Activated naive CD4-positive, alpha-beta T cell treated with anti-CD3 and anti-CD28 coated beads, Interleukin-2, amount 50 U/mL, for 72 hours (primary cell): ENCODE results near the gene SESTD1. TPM values are rescaled to one million over a fixed set of nuclear protein-coding genes. Genes with fewer than 3 reads are reported as not detected.

Experiments
- ATAC-seq, 2 donors: fragments of 150-1000 bp; cut with Tn5 transposase; 2 replicates each; pipeline ENCODE4 v1.10.0; 2021; ENCODE audit warnings: mild to moderate bottlenecking in 2 of 2, moderate library complexity in 2 of 2
- DNase-seq, 2 donors: peaks; one replicate each; pipeline ENCODE4 v3.0.0; 2021 to 2022; ENCODE audit warnings: low spot score in 2 of 2
- H3K27ac Mint-ChIP-seq, 2 donors: one replicate each; pipeline ENCODE4 v1.8.0; 2022; ENCODE audit warnings: mild to moderate bottlenecking in 2 of 2, mixed read lengths in 2 of 2
- H3K36me3 Mint-ChIP-seq, 2 donors: one replicate each; pipeline ENCODE4 v1.8.0; 2022; ENCODE audit warnings: mixed read lengths in 2 of 2
- H3K9me3 Mint-ChIP-seq, 2 donors: one replicate each; pipeline ENCODE4 v1.8.0; 2022; ENCODE audit warnings: mixed read lengths in 2 of 2
- total RNA-seq, 2 donors: library from RNA; stranded (reverse); gene quantifications; one replicate each; pipeline ENCODE4 v1.2.3, GENCODE V29; 2022

SESTD1 gene
- total RNA-seq, 2 donors from 2014 or later, result 15.4 to 16.0 TPM

GRCh38 chr2:179180242-179180641 lies 84.4 kb downstream of the SESTD1 start:
- ATAC-seq (no peak), DNase-seq (no peak)
- no peak overlapping the region for H3K27ac Mint-ChIP-seq
- no peaks in the 10 kb centered on the region for H3K9me3 Mint-ChIP-seq
- H3K36me3 Mint-ChIP-seq, result no peaks in the 10 kb centered on the region

GRCh38 chr2:179179719-179180118 lies 84.9 kb downstream of the SESTD1 start:
- DNase-seq, result no peak
- no peak overlapping the region for H3K27ac Mint-ChIP-seq
- ATAC-seq, result no peak
- H3K36me3 Mint-ChIP-seq, result no peaks in the 10 kb centered on the region
- no peaks in the 10 kb centered on the region for H3K9me3 Mint-ChIP-seq

GRCh38 chr2:179177694-179178093 lies 86.9 kb downstream of the SESTD1 start:
- Mint-ChIP-seq H3K9me3 (no peaks in the 10 kb centered on the region), H3K27ac (no peak overlapping the region)

GRCh38 chr2:179174240-179174639 lies 90.4 kb downstream of the SESTD1 start:
- DNase-seq (no peak), ATAC-seq (no peak)
- Mint-ChIP-seq H3K36me3 (no peaks in the 10 kb centered on the region), H3K27ac (no peak overlapping the region), H3K9me3 (no peaks in the 10 kb centered on the region)

More at GRCh38 chr2:179177694-179178093, 86.9 kb downstream of the SESTD1 start:
- DNase-seq (no peak), ATAC-seq (no peak)
- H3K36me3 Mint-ChIP-seq, result no peaks in the 10 kb centered on the region

GRCh38 chr2:179172894-179173293 lies 91.7 kb downstream of the SESTD1 start:
- ATAC-seq (no peak), DNase-seq (no peak)
- no peaks in the 10 kb centered on the region for H3K9me3 Mint-ChIP-seq
- no peak overlapping the region for H3K27ac Mint-ChIP-seq
- no peaks in the 10 kb centered on the region for H3K36me3 Mint-ChIP-seq

GRCh38 chr2:179171371-179171770 lies 93.3 kb downstream of the SESTD1 start:
- H3K36me3 Mint-ChIP-seq, result peaks cover 0 to 9% of the 10 kb centered on the region in 2 donors
- no peaks in the 10 kb centered on the region for H3K9me3 Mint-ChIP-seq
- ATAC-seq (no peak), DNase-seq (no peak)
- H3K27ac Mint-ChIP-seq, result no peak overlapping the region

- H3K9me3 Mint-ChIP-seq, result no peaks in the 10 kb centered on the region
Measured at GRCh38 chr2:179170901-179171300, 93.7 kb downstream of the SESTD1 start.

GRCh38 chr2:179165356-179166000 lies 99.2 kb downstream of the SESTD1 start:
- Mint-ChIP-seq H3K9me3 (no peaks in the 10 kb centered on the region), H3K27ac (no peak overlapping the region), H3K36me3 (peaks cover 0 to 16% of the 10 kb centered on the region in 2 donors)
- DNase-seq (no peak), ATAC-seq (no peak)

More at GRCh38 chr2:179170901-179171300, 93.7 kb downstream of the SESTD1 start:
- H3K27ac Mint-ChIP-seq, result no peak overlapping the region
- ATAC-seq (no peak), DNase-seq (no peak)
- H3K36me3 Mint-ChIP-seq, result peaks cover 0 to 14% of the 10 kb centered on the region in 2 donors

- ATAC-seq (no peak), DNase-seq (no peak)
Measured at GRCh38 chr2:179141206-179141605, 123.4 kb downstream of the SESTD1 start.

GRCh38 chr2:179140571-179140970 lies 124.1 kb downstream of the SESTD1 start:
- Mint-ChIP-seq H3K9me3 (no peaks in the 10 kb centered on the region), H3K36me3 (no peaks in the 10 kb centered on the region), H3K27ac (no peak overlapping the region)
- peak; percentile 52 to 57 for ATAC-seq
- DNase-seq, result no peak

More at GRCh38 chr2:179141206-179141605, 123.4 kb downstream of the SESTD1 start:
- Mint-ChIP-seq H3K36me3 (no peaks in the 10 kb centered on the region), H3K27ac (no peak overlapping the region), H3K9me3 (no peaks in the 10 kb centered on the region)

- ATAC-seq (peak; percentile 79 to 85), DNase-seq (no peak)
- no peaks in the 10 kb centered on the region for H3K9me3 Mint-ChIP-seq
- no peak overlapping the region for H3K27ac Mint-ChIP-seq
- H3K36me3 Mint-ChIP-seq, result no peaks in the 10 kb centered on the region
Measured at GRCh38 chr2:179139506-179139905, 125.1 kb downstream of the SESTD1 start.

GRCh38 chr2:179137200-179137759 lies 127.4 kb downstream of the SESTD1 start:
- Mint-ChIP-seq H3K9me3 (no peaks in the 10 kb centered on the region), H3K36me3 (no peaks in the 10 kb centered on the region), H3K27ac (no peak overlapping the region)
- ATAC-seq (no peak), DNase-seq (no peak)

GRCh38 chr2:179133016-179133415 lies 131.6 kb downstream of the SESTD1 start:
- H3K9me3 Mint-ChIP-seq, result no peaks in the 10 kb centered on the region
- ATAC-seq (no peak), DNase-seq (no peak)
- H3K36me3 Mint-ChIP-seq, result no peaks in the 10 kb centered on the region
- no peak overlapping the region for H3K27ac Mint-ChIP-seq

GRCh38 chr2:179132076-179132475 lies 132.6 kb downstream of the SESTD1 start:
- no peak for DNase-seq
- ATAC-seq, result no peak
- no peak overlapping the region for H3K27ac Mint-ChIP-seq
- no peaks in the 10 kb centered on the region for H3K36me3 Mint-ChIP-seq
- no peaks in the 10 kb centered on the region for H3K9me3 Mint-ChIP-seq

- DNase-seq, result no peak
- Mint-ChIP-seq H3K9me3 (no peaks in the 10 kb centered on the region), H3K27ac (no peak overlapping the region), H3K36me3 (no peaks in the 10 kb centered on the region)
- ATAC-seq, result no peak
Measured at GRCh38 chr2:179130560-179130959, 134.1 kb downstream of the SESTD1 start.

- DNase-seq, result no peak
- no peaks in the 10 kb centered on the region for H3K9me3 Mint-ChIP-seq
- no peak for ATAC-seq
Measured at GRCh38 chr2:179129574-179130238, 134.9 kb downstream of the SESTD1 start.

GRCh38 chr2:179125404-179125803 lies 139.2 kb downstream of the SESTD1 start:
- peak in 1 of 2 donors; percentile 74 for ATAC-seq
- H3K36me3 Mint-ChIP-seq, result no peaks in the 10 kb centered on the region
- no peaks in the 10 kb centered on the region for H3K9me3 Mint-ChIP-seq

More at GRCh38 chr2:179129574-179130238, 134.9 kb downstream of the SESTD1 start:
- H3K27ac Mint-ChIP-seq, result no peak overlapping the region
- H3K36me3 Mint-ChIP-seq, result no peaks in the 10 kb centered on the region

More at GRCh38 chr2:179125404-179125803, 139.2 kb downstream of the SESTD1 start:
- H3K27ac Mint-ChIP-seq, result no peak overlapping the region
- no peak for DNase-seq
